GM13976 (cell line): Measurements from ENCODE around the gene HNF1A.

Source experiments
- DNase-seq: peaks from one replicate; pipeline ENCODE4 v3.0.0; 2012; ENCODE audit warnings: low spot score
- in situ Hi-C: fragments of 300-500 bp; cut with MboI; formaldehyde crosslinking; loops from one replicate; pipeline ENCODE4 v1.12.0; 2022; ENCODE audit warnings: low sequenced_read_pairs, mixed read lengths, inconsistent platforms; ENCODE audit not compliant: unreplicated experiment
- TF ChIP-seq, protein P1 (sequence below): IDR thresholded peaks from 2 replicates; pipeline ENCODE4 v1.5.1; 2012; ENCODE audit warnings: borderline replicate concordance, mild to moderate bottlenecking; ENCODE audit not compliant: insufficient read depth; ENCODE audit errors: extremely low read depth, missing control alignments, control extremely low read depth

HNF1A gene

DNA sequence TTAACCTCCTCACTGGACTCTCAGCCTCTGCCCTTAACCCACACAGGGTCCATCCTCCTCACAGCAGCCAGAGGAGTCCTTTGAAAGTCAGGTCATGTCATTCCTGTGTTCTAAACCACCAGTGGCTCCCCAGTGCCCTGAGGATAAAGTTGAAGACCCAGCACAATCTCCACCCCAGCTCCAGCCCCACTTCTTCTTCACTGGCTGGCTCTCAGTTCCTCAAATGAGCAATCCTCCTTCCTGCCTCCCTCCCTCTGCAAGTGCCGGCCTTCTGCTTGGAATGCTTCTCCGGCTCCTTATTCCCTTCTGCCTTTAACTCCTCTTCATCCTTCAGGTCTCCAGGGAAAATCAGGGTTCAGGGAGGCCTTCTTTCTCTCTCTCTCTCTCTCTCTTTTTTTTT lies 42.1 kb upstream of the HNF1A start:
- in situ Hi-C loops: no loop called here
- TF ChIP-seq, protein P1, sequence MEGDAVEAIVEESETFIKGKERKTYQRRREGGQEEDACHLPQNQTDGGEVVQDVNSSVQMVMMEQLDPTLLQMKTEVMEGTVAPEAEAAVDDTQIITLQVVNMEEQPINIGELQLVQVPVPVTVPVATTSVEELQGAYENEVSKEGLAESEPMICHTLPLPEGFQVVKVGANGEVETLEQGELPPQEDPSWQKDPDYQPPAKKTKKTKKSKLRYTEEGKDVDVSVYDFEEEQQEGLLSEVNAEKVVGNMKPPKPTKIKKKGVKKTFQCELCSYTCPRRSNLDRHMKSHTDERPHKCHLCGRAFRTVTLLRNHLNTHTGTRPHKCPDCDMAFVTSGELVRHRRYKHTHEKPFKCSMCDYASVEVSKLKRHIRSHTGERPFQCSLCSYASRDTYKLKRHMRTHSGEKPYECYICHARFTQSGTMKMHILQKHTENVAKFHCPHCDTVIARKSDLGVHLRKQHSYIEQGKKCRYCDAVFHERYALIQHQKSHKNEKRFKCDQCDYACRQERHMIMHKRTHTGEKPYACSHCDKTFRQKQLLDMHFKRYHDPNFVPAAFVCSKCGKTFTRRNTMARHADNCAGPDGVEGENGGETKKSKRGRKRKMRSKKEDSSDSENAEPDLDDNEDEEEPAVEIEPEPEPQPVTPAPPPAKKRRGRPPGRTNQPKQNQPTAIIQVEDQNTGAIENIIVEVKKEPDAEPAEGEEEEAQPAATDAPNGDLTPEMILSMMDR: no peak
- no peak for DNase-seq

DNA sequence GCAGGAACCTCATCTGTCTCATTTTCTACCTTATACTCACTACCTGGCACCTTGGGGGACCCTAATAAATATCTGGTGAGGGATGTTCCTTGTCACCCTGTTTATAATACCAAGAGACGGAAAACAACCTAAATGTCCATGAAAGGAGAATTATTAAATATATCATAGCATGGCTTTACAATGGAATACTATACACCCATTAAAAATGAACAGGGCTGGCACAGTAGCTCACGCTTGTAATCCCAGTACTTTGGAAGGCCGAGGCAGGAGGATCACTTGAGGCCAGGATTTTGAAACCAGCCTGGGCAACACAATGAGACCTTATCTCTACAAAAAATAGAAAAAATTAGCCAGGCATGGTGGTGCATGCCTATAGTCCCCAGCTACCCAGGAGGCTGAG lies 39.8 kb upstream of the HNF1A start:
- no peak for DNase-seq

DNA sequence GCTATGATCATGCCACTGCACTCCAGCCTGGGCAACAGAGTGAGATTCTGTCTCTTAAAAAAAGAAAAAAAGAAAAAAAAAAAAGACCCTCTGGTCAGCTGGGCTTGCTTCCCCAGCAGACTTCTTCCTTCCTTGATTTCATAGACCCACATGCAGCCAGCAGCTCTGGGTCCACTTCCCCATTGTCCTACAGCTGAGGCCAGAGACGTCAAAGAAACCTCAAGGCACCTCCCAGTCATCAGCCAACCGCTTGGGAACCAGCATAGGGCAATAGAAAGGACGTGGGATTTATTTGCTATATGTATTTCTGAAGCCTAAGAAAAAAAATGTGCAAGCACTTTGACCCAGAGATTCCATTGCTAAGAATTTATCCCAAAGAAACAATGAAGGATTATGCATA lies 38.8 kb upstream of the HNF1A start:
- DNase-seq: no peak
- TF ChIP-seq, protein P1: no peak
- in situ Hi-C loops: no loop called here

More for the DNA sequence above, 39.8 kb upstream of the HNF1A start:
- TF ChIP-seq, protein P1: no peak
- in situ Hi-C loops: no loop called here

DNA sequence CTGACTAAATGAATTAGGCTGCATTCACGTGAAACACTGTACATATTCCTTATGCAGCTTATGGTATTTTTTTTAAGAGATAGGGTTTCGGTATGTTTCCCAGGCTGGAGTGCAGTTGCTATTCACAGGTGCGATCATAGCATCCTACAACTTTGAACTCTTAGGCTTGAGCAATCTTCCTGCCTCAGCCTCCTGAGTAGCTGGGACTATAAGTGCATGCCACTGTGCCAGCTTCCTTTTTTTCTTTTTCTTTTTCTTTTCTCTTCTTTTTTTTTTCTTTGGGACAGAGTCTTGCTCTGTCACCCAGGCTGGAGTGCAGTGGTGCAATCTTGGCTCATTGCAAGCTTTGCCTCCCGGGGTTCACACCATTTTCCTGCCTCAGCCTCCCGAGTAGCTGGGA lies 38.3 kb upstream of the HNF1A start:
- in situ Hi-C loops: no loop called here
- no peak for DNase-seq
- TF ChIP-seq, protein P1: no peak

DNA sequence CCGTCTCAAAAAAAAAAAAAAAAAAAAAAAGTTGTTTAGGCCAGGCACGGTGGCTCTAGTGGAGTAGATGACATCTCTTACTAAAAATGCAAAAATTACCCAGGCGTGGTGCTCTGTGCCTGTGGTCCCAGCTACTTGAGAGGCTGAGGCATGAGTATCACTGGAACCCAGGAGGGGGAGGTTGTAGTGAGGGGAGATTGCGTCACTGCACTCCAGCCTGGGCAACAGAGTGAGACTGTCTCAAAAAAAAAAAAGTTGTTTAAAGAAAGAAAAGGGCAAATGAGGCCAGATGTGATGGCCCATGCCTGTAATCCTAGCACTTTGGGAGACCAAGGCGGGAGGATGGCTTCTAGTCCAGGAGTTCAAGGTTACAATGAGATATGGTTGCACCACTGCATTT lies 37.5 kb upstream of the HNF1A start:
- in situ Hi-C loops: no loop called here
- TF ChIP-seq, protein P1: no peak
- no peak for DNase-seq

DNA sequence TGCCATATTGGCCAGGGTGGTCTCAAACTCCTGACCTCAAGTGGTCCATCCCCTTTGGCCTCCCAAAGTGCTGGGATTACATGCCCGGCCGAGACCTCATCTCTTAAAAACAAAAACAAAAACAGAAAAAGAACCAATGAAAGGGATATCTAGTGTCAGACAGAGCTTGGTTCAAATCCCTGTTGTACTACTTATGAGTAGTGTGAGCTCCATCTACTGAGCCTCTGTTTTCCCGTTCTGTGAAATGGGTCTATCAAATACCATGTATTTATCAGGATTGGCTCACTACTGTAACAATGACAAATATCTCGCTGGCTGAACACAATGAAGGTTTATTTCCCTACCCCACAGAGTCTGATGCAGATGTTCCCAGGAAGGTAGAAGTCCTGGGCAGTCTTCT lies 36.9 kb upstream of the HNF1A start:
- in situ Hi-C loops: no loop called here
- DNase-seq: no peak
- TF ChIP-seq, protein P1: no peak
